RKO (cell line): Measurements from ENCODE around the gene NIPAL1.

Experiments used
- DNase-seq: peaks from one replicate; pipeline ENCODE4 v3.0.0-alpha.2; 2016; ENCODE audit warnings: low spot score

Gene NIPAL1

DNA sequence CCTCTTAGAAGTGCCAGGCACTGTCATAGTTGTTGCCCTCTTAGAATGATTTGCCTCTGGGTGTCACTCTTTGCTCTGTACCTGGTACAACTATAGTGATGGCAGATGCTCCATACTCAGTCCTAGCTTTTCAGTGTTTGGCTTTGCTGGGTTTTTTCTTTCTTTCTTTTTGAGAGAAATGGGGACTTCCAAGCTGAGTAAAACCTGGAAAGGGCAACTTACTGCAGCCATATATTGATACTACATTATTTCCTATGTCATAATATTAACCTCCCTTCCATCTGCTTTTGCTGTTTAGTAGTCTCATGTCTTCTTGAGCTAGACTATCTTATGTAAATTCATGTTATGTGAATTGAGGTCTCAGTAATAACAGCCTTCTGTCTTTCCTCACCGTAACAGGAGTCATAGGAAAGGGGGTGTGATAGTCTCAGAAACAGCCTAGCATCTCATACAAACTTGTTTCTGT is 49.0 kb downstream of the NIPAL1 start:
- DNase-seq, result no peak

DNA sequence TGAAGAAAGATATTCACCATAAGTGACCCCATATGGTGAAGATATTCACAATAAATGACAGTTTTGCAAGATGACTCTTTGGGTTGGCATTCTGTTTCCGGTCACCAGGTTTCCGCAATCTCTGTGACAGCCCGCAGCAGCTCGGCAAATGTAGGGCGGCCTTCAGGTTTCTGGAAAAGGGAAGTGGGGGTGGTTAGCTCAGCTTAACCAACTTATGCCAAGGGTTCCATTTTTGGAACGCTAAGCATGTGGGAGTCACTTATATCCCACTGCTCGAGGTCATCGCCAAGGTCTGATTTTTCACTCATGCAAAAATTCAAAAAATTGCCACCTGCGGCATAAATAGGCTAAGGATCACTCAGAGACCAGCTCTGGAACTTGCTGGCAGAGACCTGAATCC is 51.0 kb downstream of the NIPAL1 start:
- no peak for DNase-seq

- no peak for DNase-seq
Observed at GRCh38 chr4:48068182-48068581, 51.6 kb downstream of the NIPAL1 start.

GRCh38 chr4:48069026-48069425 is 52.5 kb downstream of the NIPAL1 start:
- no peak for DNase-seq

- DNase-seq, result no peak
Observed at GRCh38 chr4:48071191-48071590, 54.6 kb downstream of the NIPAL1 start.

GRCh38 chr4:48073567-48074103 is 57.1 kb downstream of the NIPAL1 start:
- DNase-seq, result no peak

GRCh38 chr4:48074657-48075056 is 58.1 kb downstream of the NIPAL1 start:
- no peak for DNase-seq

DNA sequence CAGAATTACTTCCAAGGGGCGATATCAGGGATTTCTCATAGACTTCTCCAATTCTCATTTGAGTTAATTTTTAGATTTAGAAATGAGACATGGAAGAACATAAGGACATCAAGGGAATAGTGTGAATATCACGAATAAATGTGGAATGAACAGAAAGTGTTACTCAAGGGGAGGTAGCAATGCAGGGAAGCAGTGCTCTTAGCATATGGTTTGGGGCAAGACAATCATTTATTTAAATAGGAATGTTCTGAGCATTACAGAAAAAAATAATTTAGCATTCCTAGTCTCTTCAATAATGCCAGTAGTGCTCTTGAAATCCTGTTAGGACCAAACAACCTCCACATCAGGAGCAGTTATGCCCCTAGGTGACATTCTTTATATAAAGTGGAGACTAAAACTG is 61.9 kb downstream of the NIPAL1 start:
- DNase-seq, result no peak

- DNase-seq, result no peak
Observed at GRCh38 chr4:48078862-48079655, 62.5 kb downstream of the NIPAL1 start.

DNA sequence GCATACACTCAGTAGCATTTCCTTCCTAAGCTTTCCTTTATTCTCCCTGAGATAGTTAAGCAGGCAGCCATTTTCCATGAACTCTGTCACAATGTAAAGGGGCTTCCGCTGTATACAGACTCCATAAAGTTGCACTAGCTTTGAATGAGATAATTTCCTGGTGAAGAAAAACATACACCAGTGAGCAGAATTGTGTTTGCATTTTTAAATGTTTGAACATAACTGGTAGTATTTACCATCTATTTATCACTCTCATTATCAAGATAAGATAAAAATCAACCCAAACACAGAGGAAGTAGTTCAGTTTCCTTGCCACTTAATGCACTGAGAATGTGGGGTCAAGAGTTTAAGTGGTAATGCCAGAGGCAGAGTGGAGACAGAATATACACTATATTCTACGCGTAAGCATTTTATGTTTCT is 63.4 kb downstream of the NIPAL1 start:
- DNase-seq, result no peak

DNA sequence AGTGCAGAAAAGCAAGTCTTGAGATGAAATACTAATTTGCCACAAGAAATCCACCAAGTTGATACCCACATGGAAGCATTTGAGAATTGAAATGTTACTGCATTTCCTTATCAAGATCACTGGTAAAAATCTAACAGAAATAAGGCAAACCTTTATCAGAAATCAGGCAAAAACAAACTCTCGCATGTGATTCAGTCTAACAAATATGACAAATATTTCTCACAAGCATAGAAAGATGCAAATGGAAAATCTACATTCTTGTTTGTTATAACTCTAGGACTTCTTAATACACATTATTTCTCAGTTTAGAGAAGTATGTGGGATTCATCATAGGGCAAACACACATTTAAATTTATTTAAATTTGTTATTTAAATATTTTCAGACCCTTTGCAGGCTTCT is 64.6 kb downstream of the NIPAL1 start:
- no peak for DNase-seq

DNA sequence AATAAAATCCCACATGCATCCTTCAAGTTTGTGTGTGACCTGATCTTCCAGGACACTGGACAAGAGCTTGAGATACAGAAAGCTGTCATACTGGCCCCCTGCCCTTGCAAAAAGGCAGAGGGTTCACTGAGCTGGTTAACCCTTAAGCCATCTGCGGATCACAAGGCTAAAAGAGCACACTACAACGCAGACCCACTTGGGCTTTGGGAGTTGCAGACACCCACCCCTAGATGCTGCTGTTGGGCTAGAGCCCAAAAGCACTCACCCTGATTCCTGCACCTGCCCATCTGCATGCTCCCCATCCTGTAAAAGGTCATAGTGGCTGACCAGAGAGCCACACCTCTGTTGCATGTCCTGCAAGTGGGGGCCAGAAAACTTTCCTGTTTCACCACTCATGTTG is 66.4 kb downstream of the NIPAL1 start:
- DNase-seq, result no peak

GRCh38 chr4:48085821-48086589 is 69.4 kb downstream of the NIPAL1 start:
- DNase-seq, result no peak
